ENCODE measurements around the gene ADGRL3. TPM values are rescaled to one million over a fixed set of nuclear protein-coding genes. Genes with fewer than 3 reads are reported as not detected.
"Not testable (repeated sequence)": the region's sequence is repeated elsewhere in the genome, so short reads cannot be mapped to it uniquely, and the experiment has no call there.

ADGRL3 gene
- total RNA-seq, 2 experiments from 2014 or later: not detected

- Mint-ChIP-seq H3K27ac (no peak overlapping the region), H3K36me3 (no peaks in the 10 kb centered on the region), H3K9me3 (peaks cover 8% of the 10 kb centered on the region), H3K4me1 (no peaks in the 10 kb centered on the region), H3K27me3 (no peaks in the 10 kb centered on the region), H3K4me3 (no peak overlapping the region)
- POLR2A ChIA-PET: no interaction called here
- ATAC-seq (ENCODE audit: low read depth): no peak
- no peak for DNase-seq
Measured at GRCh38 chr4:61799794-61800193, 599.7 kb downstream of the ADGRL3 start.

GRCh38 chr4:61805227-61805626, 605.1 kb downstream of the ADGRL3 start:
- H3K27ac Mint-ChIP-seq: no peak overlapping the region

GRCh38 chr4:61805979-61806378, 605.9 kb downstream of the ADGRL3 start:
- DNase-seq (no peak), ATAC-seq (ENCODE audit: low read depth) (no peak)
- Mint-ChIP-seq H3K9me3 (peaks cover 5% of the 10 kb centered on the region), H3K4me3 (no peak overlapping the region), H3K27ac (no peak overlapping the region), H3K36me3 (no peaks in the 10 kb centered on the region), H3K4me1 (no peaks in the 10 kb centered on the region), H3K27me3 (no peaks in the 10 kb centered on the region)
- POLR2A ChIA-PET: no interaction called here

More at GRCh38 chr4:61805227-61805626, 605.1 kb downstream of the ADGRL3 start:
- DNase-seq (no peak), ATAC-seq (ENCODE audit: low read depth) (no peak)
- no peak overlapping the region for H3K4me3 Mint-ChIP-seq
- peaks cover 6% of the 10 kb centered on the region for H3K9me3 Mint-ChIP-seq
- no peaks in the 10 kb centered on the region for H3K4me1 Mint-ChIP-seq
- H3K36me3 Mint-ChIP-seq: no peaks in the 10 kb centered on the region
- POLR2A ChIA-PET: no interaction called here
- no peaks in the 10 kb centered on the region for H3K27me3 Mint-ChIP-seq

- POLR2A ChIA-PET: no interaction called here
- no peaks in the 10 kb centered on the region for H3K36me3 Mint-ChIP-seq
Measured at GRCh38 chr4:61812171-61812570, 612.0 kb downstream of the ADGRL3 start.

GRCh38 chr4:61817071-61817470, 616.9 kb downstream of the ADGRL3 start:
- Mint-ChIP-seq H3K36me3 (no peaks in the 10 kb centered on the region), H3K27me3 (no peaks in the 10 kb centered on the region), H3K4me3 (no peak overlapping the region), H3K27ac (no peak overlapping the region), H3K4me1 (no peaks in the 10 kb centered on the region), H3K9me3 (peaks cover 7% of the 10 kb centered on the region)
- POLR2A ChIA-PET: no interaction called here
- ATAC-seq (ENCODE audit: low read depth) (no peak), DNase-seq (no peak)

More at GRCh38 chr4:61812171-61812570, 612.0 kb downstream of the ADGRL3 start:
- Mint-ChIP-seq H3K27ac (no peak overlapping the region), H3K4me1 (no peaks in the 10 kb centered on the region), H3K27me3 (no peaks in the 10 kb centered on the region), H3K4me3 (no peak overlapping the region), H3K9me3 (peaks cover 9% of the 10 kb centered on the region)
- DNase-seq: no peak
- no peak for ATAC-seq (ENCODE audit: low read depth)

GRCh38 chr4:61820136-61820535, 620.0 kb downstream of the ADGRL3 start:
- ATAC-seq (ENCODE audit: low read depth): no peak
- H3K27me3 Mint-ChIP-seq: no peaks in the 10 kb centered on the region
- no peak overlapping the region for H3K27ac Mint-ChIP-seq
- POLR2A ChIA-PET: no interaction called here
- no peak overlapping the region for H3K4me3 Mint-ChIP-seq
- DNase-seq: no peak
- H3K36me3 Mint-ChIP-seq: no peaks in the 10 kb centered on the region
- H3K4me1 Mint-ChIP-seq: no peaks in the 10 kb centered on the region
- H3K9me3 Mint-ChIP-seq: peaks cover 5% of the 10 kb centered on the region

GRCh38 chr4:61824454-61824853, 624.3 kb downstream of the ADGRL3 start:
- no peaks in the 10 kb centered on the region for H3K27me3 Mint-ChIP-seq
- H3K9me3 Mint-ChIP-seq: peaks cover 1% of the 10 kb centered on the region
- H3K4me1 Mint-ChIP-seq: no peaks in the 10 kb centered on the region
- ATAC-seq (ENCODE audit: low read depth) (no peak), DNase-seq (no peak)
- H3K4me3 Mint-ChIP-seq: no peak overlapping the region
- POLR2A ChIA-PET: no interaction called here
- H3K27ac Mint-ChIP-seq: no peak overlapping the region
- H3K36me3 Mint-ChIP-seq: no peaks in the 10 kb centered on the region

- H3K27me3 Mint-ChIP-seq: no peaks in the 10 kb centered on the region
- H3K9me3 Mint-ChIP-seq: peaks cover 4% of the 10 kb centered on the region
- DNase-seq (no peak), ATAC-seq (ENCODE audit: low read depth) (no peak)
- H3K36me3 Mint-ChIP-seq: no peaks in the 10 kb centered on the region
- POLR2A ChIA-PET: no interaction called here
- H3K4me3 Mint-ChIP-seq: no peak overlapping the region
- no peaks in the 10 kb centered on the region for H3K4me1 Mint-ChIP-seq
- H3K27ac Mint-ChIP-seq: no peak overlapping the region
Measured at GRCh38 chr4:61827907-61828391, 627.8 kb downstream of the ADGRL3 start.

- Mint-ChIP-seq H3K4me1 (no peaks in the 10 kb centered on the region), H3K36me3 (no peaks in the 10 kb centered on the region), H3K9me3 (peaks cover 4% of the 10 kb centered on the region), H3K4me3 (no peak overlapping the region), H3K27me3 (no peaks in the 10 kb centered on the region), H3K27ac (no peak overlapping the region)
- no peak for DNase-seq
- POLR2A ChIA-PET: no interaction called here
- no peak for ATAC-seq (ENCODE audit: low read depth)
Measured at GRCh38 chr4:61828960-61829359, 628.8 kb downstream of the ADGRL3 start.

GRCh38 chr4:61831987-61832386, 631.9 kb downstream of the ADGRL3 start:
- Mint-ChIP-seq H3K4me1 (no peaks in the 10 kb centered on the region), H3K27ac (no peak overlapping the region), H3K36me3 (no peaks in the 10 kb centered on the region), H3K4me3 (no peak overlapping the region), H3K27me3 (no peaks in the 10 kb centered on the region), H3K9me3 (peaks cover 4% of the 10 kb centered on the region)
- no peak for ATAC-seq (ENCODE audit: low read depth)
- POLR2A ChIA-PET: no interaction called here
- DNase-seq: no peak

- no peaks in the 10 kb centered on the region for H3K4me1 Mint-ChIP-seq
- H3K36me3 Mint-ChIP-seq: no peaks in the 10 kb centered on the region
- DNase-seq (no peak), ATAC-seq (ENCODE audit: low read depth) (no peak)
- H3K27ac Mint-ChIP-seq: no peak overlapping the region
- POLR2A ChIA-PET: no interaction called here
- no peaks in the 10 kb centered on the region for H3K27me3 Mint-ChIP-seq
- no peak overlapping the region for H3K4me3 Mint-ChIP-seq
- H3K9me3 Mint-ChIP-seq: peaks cover 1% of the 10 kb centered on the region
Measured at GRCh38 chr4:61837395-61837794, 637.3 kb downstream of the ADGRL3 start.

GRCh38 chr4:61838072-61838471, 637.9 kb downstream of the ADGRL3 start:
- POLR2A ChIA-PET: no interaction called here
- ATAC-seq (ENCODE audit: low read depth) (no peak), DNase-seq (no peak)
- Mint-ChIP-seq H3K27me3 (no peaks in the 10 kb centered on the region), H3K27ac (no peak overlapping the region), H3K4me1 (no peaks in the 10 kb centered on the region), H3K36me3 (no peaks in the 10 kb centered on the region), H3K4me3 (no peak overlapping the region), H3K9me3 (peaks cover 1% of the 10 kb centered on the region)

- H3K9me3 Mint-ChIP-seq: peaks cover 1% of the 10 kb centered on the region
- H3K27me3 Mint-ChIP-seq: no peaks in the 10 kb centered on the region
- ATAC-seq (ENCODE audit: low read depth) (no peak), DNase-seq (no peak)
- H3K4me1 Mint-ChIP-seq: no peaks in the 10 kb centered on the region
- no peak overlapping the region for H3K27ac Mint-ChIP-seq
- no peak overlapping the region for H3K4me3 Mint-ChIP-seq
- H3K36me3 Mint-ChIP-seq: no peaks in the 10 kb centered on the region
- POLR2A ChIA-PET: no interaction called here
Measured at GRCh38 chr4:61841714-61842113, 641.6 kb downstream of the ADGRL3 start.

GRCh38 chr4:61851126-61851525, 651.0 kb downstream of the ADGRL3 start:
- ATAC-seq (ENCODE audit: low read depth) (no peak), DNase-seq (no peak)
- no peak overlapping the region for H3K27ac Mint-ChIP-seq
- no peaks in the 10 kb centered on the region for H3K36me3 Mint-ChIP-seq
- H3K4me1 Mint-ChIP-seq: no peaks in the 10 kb centered on the region
- no peaks in the 10 kb centered on the region for H3K27me3 Mint-ChIP-seq
- POLR2A ChIA-PET: no interaction called here
- H3K4me3 Mint-ChIP-seq: no peak overlapping the region
- H3K9me3 Mint-ChIP-seq: peaks cover 4% of the 10 kb centered on the region

- H3K27ac Mint-ChIP-seq; H3K27me3 Mint-ChIP-seq; DNase-seq; H3K4me1 Mint-ChIP-seq; POLR2A ChIA-PET; H3K36me3 Mint-ChIP-seq; H3K9me3 Mint-ChIP-seq; ATAC-seq (ENCODE audit: low read depth); H3K4me3 Mint-ChIP-seq: not testable (repeated sequence)
Measured at GRCh38 chr4:61852105-61852504, 652.0 kb downstream of the ADGRL3 start.

Data from activated naive CD8-positive, alpha-beta T cell treated with anti-CD3 and anti-CD28 coated beads, Interleukin-2, amount 10 ng/mL, durations not matched to agents 7 days and 5 days (primary cell).